ENCODE measurements around the gene CGB7.
"Not testable (repeated sequence)": the region's sequence is repeated elsewhere in the genome, so short reads cannot be mapped to it uniquely, and the experiment has no call there.

The CGB7 gene

DNA sequence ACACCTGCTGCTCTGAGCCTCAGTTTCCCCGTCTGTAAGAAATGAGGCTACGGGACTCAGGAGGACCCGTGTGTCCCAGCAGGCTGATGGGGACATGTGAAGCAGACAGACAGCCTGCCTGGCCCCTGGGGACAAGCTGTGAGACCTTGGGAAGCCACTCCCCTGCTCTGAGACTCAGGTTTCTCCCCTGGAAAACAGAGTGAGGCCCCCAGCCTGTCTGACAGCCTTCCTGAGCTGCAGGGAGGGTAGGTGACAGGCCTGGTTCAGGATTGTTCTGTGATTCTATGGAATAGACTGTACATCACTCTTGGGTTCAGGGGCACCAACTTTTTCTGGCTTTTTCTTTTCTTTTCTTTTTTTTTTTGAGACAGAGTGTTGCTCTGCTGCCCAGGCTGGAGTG is 10.0 kb upstream of the CGB7 start:
- Histone ChIP-seq H3K36me3 (ENCODE audit: insufficient read depth, low read length) (no peaks in the 10 kb centered on the region), H3K9me3 (ENCODE audit: low read depth, low read length) (no peaks in the 10 kb centered on the region), H3K27ac (no peak overlapping the region), H3K4me3 (no peak overlapping the region), H3K9ac (ENCODE audit: insufficient read length) (no peak overlapping the region)
- no peak for TF ChIP-seq POLR2AphosphoS5 (IDR thresholded peaks at IDR 0.05; ENCODE audit: borderline replicate concordance, low read depth, low read length)
- TF ChIP-seq FOXP2 (optimal IDR thresholded peaks at IDR 0.05; ENCODE audit: control extremely low read depth, extremely low read length, insufficient read depth): no peak
- no peak for TF ChIP-seq EZH2 (IDR thresholded peaks at IDR 0.05)
- DNase-seq (ENCODE audit: low read depth, low spot score): no peak

- Histone ChIP-seq H3K36me3 (ENCODE audit: insufficient read depth, low read length) (no peaks in the 10 kb centered on the region), H3K4me3 (no peak overlapping the region), H3K9me3 (ENCODE audit: low read depth, low read length) (no peaks in the 10 kb centered on the region), H3K9ac (ENCODE audit: insufficient read length) (no peak overlapping the region), H3K27ac (no peak overlapping the region)
- no peak for DNase-seq (ENCODE audit: low read depth, low spot score)
- TF ChIP-seq FOXP2 (optimal IDR thresholded peaks at IDR 0.05; ENCODE audit: control extremely low read depth, extremely low read length, insufficient read depth) (no peak), EZH2 (IDR thresholded peaks at IDR 0.05) (no peak), POLR2AphosphoS5 (IDR thresholded peaks at IDR 0.05; ENCODE audit: borderline replicate concordance, low read depth, low read length) (no peak)
Measured at GRCh38 chr19:49065905-49066512, 8.5 kb upstream of the CGB7 start.

GRCh38 chr19:49064768-49065611 is 7.4 kb upstream of the CGB7 start, which contains the start of gene NTF4:
NTF4 (minus strand) TSS chr19:49064818; CDS start chr19:49061997, 2,821 bp downstream.
- Histone ChIP-seq H3K27ac (no peak within 1 kb of the TSS), H3K36me3 (ENCODE audit: insufficient read depth, low read length) (no peaks in the 10 kb centered on the region), H3K4me3 (peak within 1 kb of the TSS; percentile 78), H3K9me3 (ENCODE audit: low read depth, low read length) (no peaks in the 10 kb centered on the region), H3K9ac (ENCODE audit: insufficient read length) (peak within 1 kb of the TSS; percentile 47)
- no peak for TF ChIP-seq EZH2 (IDR thresholded peaks at IDR 0.05)
- no peak for TF ChIP-seq FOXP2 (optimal IDR thresholded peaks at IDR 0.05; ENCODE audit: control extremely low read depth, extremely low read length, insufficient read depth)
- TF ChIP-seq POLR2AphosphoS5 (IDR thresholded peaks at IDR 0.05; ENCODE audit: borderline replicate concordance, low read depth, low read length): no peak
- no peak for DNase-seq (ENCODE audit: low read depth, low spot score)

GRCh38 chr19:49064029-49064629 is 6.6 kb upstream of the CGB7 start:
- peak overlapping the region; percentile 78 for H3K4me3 ChIP-seq
- TF ChIP-seq EZH2 (IDR thresholded peaks at IDR 0.05) (no peak), FOXP2 (optimal IDR thresholded peaks at IDR 0.05; ENCODE audit: control extremely low read depth, extremely low read length, insufficient read depth) (no peak), POLR2AphosphoS5 (IDR thresholded peaks at IDR 0.05; ENCODE audit: borderline replicate concordance, low read depth, low read length) (no peak)
- no peaks in the 10 kb centered on the region for H3K36me3 ChIP-seq (ENCODE audit: insufficient read depth, low read length)
- no peak for DNase-seq (ENCODE audit: low read depth, low spot score)
- H3K9me3 ChIP-seq (ENCODE audit: low read depth, low read length): no peaks in the 10 kb centered on the region
- no peak overlapping the region for H3K27ac ChIP-seq
- H3K9ac ChIP-seq (ENCODE audit: insufficient read length): no peak overlapping the region

GRCh38 chr19:49061445-49061844 is 3.9 kb upstream of the CGB7 start:
- Histone ChIP-seq H3K36me3 (ENCODE audit: insufficient read depth, low read length) (no peaks in the 10 kb centered on the region), H3K27ac (no peak overlapping the region), H3K4me3 (no peak overlapping the region), H3K9ac (ENCODE audit: insufficient read length) (no peak overlapping the region), H3K9me3 (ENCODE audit: low read depth, low read length) (no peaks in the 10 kb centered on the region)
- TF ChIP-seq POLR2AphosphoS5 (IDR thresholded peaks at IDR 0.05; ENCODE audit: borderline replicate concordance, low read depth, low read length) (no peak), FOXP2 (optimal IDR thresholded peaks at IDR 0.05; ENCODE audit: control extremely low read depth, extremely low read length, insufficient read depth) (no peak), EZH2 (IDR thresholded peaks at IDR 0.05) (no peak)
- DNase-seq (ENCODE audit: low read depth, low spot score): no peak

- Histone ChIP-seq H3K36me3 (ENCODE audit: insufficient read depth, low read length) (no peaks in the 10 kb centered on the region), H3K9ac (ENCODE audit: insufficient read length) (no peak overlapping the region), H3K9me3 (ENCODE audit: low read depth, low read length) (no peaks in the 10 kb centered on the region), H3K27ac (no peak overlapping the region), H3K4me3 (no peak overlapping the region)
- no peak for DNase-seq (ENCODE audit: low read depth, low spot score)
- no peak for TF ChIP-seq EZH2 (IDR thresholded peaks at IDR 0.05)
Measured at GRCh38 chr19:49061000-49061399, 3.5 kb upstream of the CGB7 start.

GRCh38 chr19:49059053-49059452 is 1.5 kb upstream of the CGB7 start:
- Histone ChIP-seq H3K4me3 (no peak overlapping the region), H3K9me3 (ENCODE audit: low read depth, low read length) (no peaks in the 10 kb centered on the region), H3K36me3 (ENCODE audit: insufficient read depth, low read length) (no peaks in the 10 kb centered on the region), H3K27ac (no peak overlapping the region), H3K9ac (ENCODE audit: insufficient read length) (no peak overlapping the region)
- no peak for DNase-seq (ENCODE audit: low read depth, low spot score)
- no peak for TF ChIP-seq EZH2 (IDR thresholded peaks at IDR 0.05)
- TF ChIP-seq FOXP2 (optimal IDR thresholded peaks at IDR 0.05; ENCODE audit: control extremely low read depth, extremely low read length, insufficient read depth): no peak
- TF ChIP-seq POLR2AphosphoS5 (IDR thresholded peaks at IDR 0.05; ENCODE audit: borderline replicate concordance, low read depth, low read length): no peak

GRCh38 chr19:49058562-49058961 is 1.0 kb upstream of the CGB7 start:
- no peak for TF ChIP-seq EZH2 (IDR thresholded peaks at IDR 0.05)
- no peak for TF ChIP-seq FOXP2 (optimal IDR thresholded peaks at IDR 0.05; ENCODE audit: control extremely low read depth, extremely low read length, insufficient read depth)
- no peak for TF ChIP-seq POLR2AphosphoS5 (IDR thresholded peaks at IDR 0.05; ENCODE audit: borderline replicate concordance, low read depth, low read length)

DNA sequence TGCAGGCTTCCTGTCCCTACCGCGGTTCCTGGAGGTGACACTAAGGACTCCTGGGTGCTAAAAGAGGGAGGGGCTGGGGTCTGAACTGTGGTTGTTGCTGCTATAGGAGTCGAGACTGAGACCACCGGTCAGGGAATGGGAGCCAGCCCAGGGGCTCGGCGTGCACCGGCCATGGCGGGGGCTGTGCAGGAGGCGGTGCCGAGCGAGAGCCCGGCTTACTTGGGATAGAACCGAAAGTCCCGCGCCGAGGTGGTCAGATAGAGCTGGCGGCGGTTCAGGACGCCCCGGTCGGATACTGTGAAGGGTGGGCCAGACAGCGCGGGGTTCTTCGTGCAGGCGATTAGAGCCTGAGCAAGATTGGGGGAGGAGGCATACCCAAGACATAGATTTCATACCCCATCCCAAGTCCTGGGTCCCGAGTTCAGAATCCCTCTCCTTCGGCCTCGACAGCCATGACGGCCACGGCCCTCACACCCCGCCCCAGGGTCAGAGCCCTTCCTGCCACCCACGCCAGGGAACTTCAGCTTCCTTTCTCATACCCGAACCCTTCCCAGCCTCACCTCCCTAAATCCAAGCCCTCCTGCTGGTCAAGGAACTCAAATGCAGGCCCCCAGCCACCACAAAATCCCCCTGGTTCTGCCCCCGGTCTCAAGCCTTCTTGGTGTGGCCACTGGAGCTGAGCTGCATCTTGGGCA is 500 bp downstream of the CGB7 start:
- not testable (repeated sequence) for H3K9me3 ChIP-seq (ENCODE audit: low read depth, low read length)

More at GRCh38 chr19:49058562-49058961, 1.0 kb upstream of the CGB7 start:
- H3K4me3 ChIP-seq: no peak overlapping the region
- no peaks in the 10 kb centered on the region for H3K36me3 ChIP-seq (ENCODE audit: insufficient read depth, low read length)
- no peak for DNase-seq (ENCODE audit: low read depth, low spot score)
- no peak overlapping the region for H3K27ac ChIP-seq
- H3K9ac ChIP-seq (ENCODE audit: insufficient read length): no peak overlapping the region
- H3K9me3 ChIP-seq (ENCODE audit: low read depth, low read length): no peaks in the 10 kb centered on the region

More for the DNA sequence above, 500 bp downstream of the CGB7 start:
- peak overlapping the region; percentile 85 for H3K4me3 ChIP-seq
- not testable (repeated sequence) for DNase-seq (ENCODE audit: low read depth, low spot score); H3K9ac ChIP-seq (ENCODE audit: insufficient read length); H3K27ac ChIP-seq; H3K36me3 ChIP-seq (ENCODE audit: insufficient read depth, low read length)

Measured in SK-N-MC (cell line).